Measurements from ENCODE around the gene PITPNM2. TPM values are rescaled to one million over a fixed set of nuclear protein-coding genes. Genes with fewer than 3 reads are reported as not detected.

Gene PITPNM2
- total and polyA plus RNA-seq, 8 donors, result 1.8 to 28.1 (median 7.4) TPM

GRCh38 chr12:123134826-123135225 lies 16.1 kb downstream of the PITPNM2 start:
- intact Hi-C loops (cut with DNase I; ENCODE audit: low total_unique reads), result no loop called here
- WGBS, 5 donors, result 86 to 93% (median 91%) methylated on average over 6 of the region's 6 CpGs

GRCh38 chr12:123134271-123134671 lies 16.6 kb downstream of the PITPNM2 start:
- Histone ChIP-seq H3K9me3 (no peaks in the 10 kb centered on the region), H3K27ac (no peak overlapping the region), H3K4me3 (no peak overlapping the region), H3K36me3 (peaks cover 0 to 7% (median 3%) of the 10 kb centered on the region in 4 donors), H3K4me1 (peaks cover 9 to 37% (median 18%) of the 10 kb centered on the region in 4 donors), H3K27me3 (no peaks in the 10 kb centered on the region)
- DNase-seq, result no peak
- intact Hi-C loops (cut with DNase I; ENCODE audit: low total_unique reads), result no loop called here
- WGBS, 5 donors, result 87 to 95% (median 93%) methylated on average over 9 of the region's 9 CpGs
- no peak for TF ChIP-seq POLR2AphosphoS5 (IDR thresholded peaks at IDR 0.05)
- TF ChIP-seq CTCF (IDR thresholded peaks at IDR 0.05), result no peak
- TF ChIP-seq EP300 (IDR thresholded peaks at IDR 0.05), result no peak
- TF ChIP-seq POLR2A (IDR thresholded peaks at IDR 0.05), result no peak

More at GRCh38 chr12:123134826-123135225, 16.1 kb downstream of the PITPNM2 start:
- Histone ChIP-seq H3K4me3 (no peak overlapping the region), H3K9me3 (no peaks in the 10 kb centered on the region), H3K4me1 (peaks cover 10 to 42% (median 20%) of the 10 kb centered on the region in 4 donors), H3K36me3 (peaks cover 0 to 7% (median 3%) of the 10 kb centered on the region in 4 donors), H3K27ac (no peak overlapping the region), H3K27me3 (no peaks in the 10 kb centered on the region)
- DNase-seq, result peak in 1 of 2 donors; percentile 30
- TF ChIP-seq EP300 (IDR thresholded peaks at IDR 0.05), result no peak
- no peak for TF ChIP-seq POLR2AphosphoS5 (IDR thresholded peaks at IDR 0.05)
- TF ChIP-seq CTCF (IDR thresholded peaks at IDR 0.05), result no peak
- TF ChIP-seq POLR2A (IDR thresholded peaks at IDR 0.05), result no peak

DNA sequence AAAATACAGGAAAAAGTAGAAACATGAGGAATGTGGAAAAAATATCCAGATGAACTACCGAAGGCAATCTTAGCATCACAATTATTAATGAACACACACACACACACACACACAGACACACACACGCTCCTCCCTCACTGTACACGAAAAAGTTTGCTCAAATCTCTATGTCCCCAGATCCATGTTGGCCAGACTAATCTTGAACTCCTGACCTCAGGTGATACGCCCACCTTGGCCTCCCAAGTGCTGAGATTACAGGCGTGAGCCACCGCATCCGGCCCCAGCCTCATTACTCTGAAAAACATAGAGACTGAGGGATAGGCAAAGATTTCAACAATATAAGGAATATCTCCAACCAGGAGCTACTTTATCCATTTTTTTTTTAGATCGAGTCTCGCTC lies 17.2 kb downstream of the PITPNM2 start:
- Histone ChIP-seq H3K4me1 (peaks cover 9 to 32% (median 18%) of the 10 kb centered on the region in 4 donors), H3K9me3 (no peaks in the 10 kb centered on the region), H3K36me3 (peaks cover 0 to 7% (median 3%) of the 10 kb centered on the region in 4 donors), H3K4me3 (no peak overlapping the region), H3K27me3 (no peaks in the 10 kb centered on the region), H3K27ac (peak overlapping the region in 1 of 5 donors; percentile 69)
- intact Hi-C loops (cut with DNase I; ENCODE audit: low total_unique reads), result no loop called here
- DNase-seq, result no peak
- 78 to 89% (median 87%) methylated on average over 9 of the region's 9 CpGs for WGBS, 5 donors
- no peak for TF ChIP-seq POLR2A (IDR thresholded peaks at IDR 0.05)
- no peak for TF ChIP-seq CTCF (IDR thresholded peaks at IDR 0.05)
- no peak for TF ChIP-seq POLR2AphosphoS5 (IDR thresholded peaks at IDR 0.05)
- no peak for TF ChIP-seq EP300 (IDR thresholded peaks at IDR 0.05)

- H3K27me3 ChIP-seq, result no peaks in the 10 kb centered on the region
- peaks cover 9 to 36% (median 19%) of the 10 kb centered on the region in 4 donors for H3K4me1 ChIP-seq
- H3K27ac ChIP-seq, result peak overlapping the region in 4 of 5 donors; percentile 24 to 69 (median 44)
- no peaks in the 10 kb centered on the region for H3K9me3 ChIP-seq
- TF ChIP-seq CTCF (IDR thresholded peaks at IDR 0.05) (no peak), POLR2AphosphoS5 (IDR thresholded peaks at IDR 0.05) (no peak), POLR2A (IDR thresholded peaks at IDR 0.05) (no peak), EP300 (IDR thresholded peaks at IDR 0.05) (no peak)
- intact Hi-C loops (cut with DNase I; ENCODE audit: low total_unique reads), result no loop called here
- H3K36me3 ChIP-seq, result peaks cover 0 to 7% (median 3%) of the 10 kb centered on the region in 4 donors
- DNase-seq, result no peak
- H3K4me3 ChIP-seq, result no peak overlapping the region
- 75 to 87% (median 80%) methylated on average over 3 of the region's 3 CpGs for WGBS, 5 donors
Observed at GRCh38 chr12:123132951-123133619, 17.8 kb downstream of the PITPNM2 start.
